ENCODE results near the gene PRR11. TPM values are rescaled to one million over a fixed set of nuclear protein-coding genes. Genes with fewer than 3 reads are reported as not detected.

The PRR11 gene
- polyA plus RNA-seq, 6 donors from 2014 or later = 0.16 to 0.47 (median 0.26) TPM; not detected in 3

Other genes with a start within 250 kb of the PRR11 start
- 1 to 10 TPM; 4.9 to 8.5 (median 6.9) TPM for gene TRIM37, start 48.9 kb upstream of the PRR11 start, polyA plus RNA-seq (ENCODE audit: low read depth in 6 of 6)
- 10 to 100 TPM; 25.1 to 33.1 (median 29.4) TPM for gene SKA2, start 560 bp upstream of the PRR11 start, polyA plus RNA-seq (ENCODE audit: low read depth in 6 of 6)
- 10 to 100 TPM; 15.3 to 21.5 (median 19.6) TPM for gene SMG8, start 54.3 kb downstream of the PRR11 start, polyA plus RNA-seq (ENCODE audit: low read depth in 6 of 6)
- gene GDPD1, start 64.8 kb downstream of the PRR11 start, polyA plus RNA-seq (ENCODE audit: low read depth in 6 of 6) = 1 to 10 TPM in 3 of 6 donors, under 1 TPM in 3; 0.38 to 1.8 (median 1.1) TPM
- gene YPEL2, start 175.9 kb downstream of the PRR11 start, polyA plus RNA-seq (ENCODE audit: low read depth in 6 of 6) = 10 to 100 TPM; 18.8 to 42.5 (median 32.3) TPM

Data from naive B cell (primary cell).